IMR-90 (cell line): ENCODE results near the gene BLNK. TPM values are rescaled to one million over a fixed set of nuclear protein-coding genes. Genes with fewer than 3 reads are reported as not detected.

ENCODE experiments used
- ATAC-seq: fragments of 200-7000 bp; cut with Tn5 transposase; 2 replicates; pipeline ENCODE4 v1.9.1; 2020; ENCODE audit warnings: low read depth, mild to moderate bottlenecking, moderate library complexity
- BruUV-seq: library from RNA; stranded (reverse); fragments of 400-500 nt; replicated peaks from 2 replicates; lab custom pipeline; 2021; lab: Mats Ljungman, UMichigan
- CTCF ChIA-PET: fragments of 300-600 bp; formaldehyde crosslinking; extraction: SDS; loops from one replicate; lab custom pipeline; 2021; ENCODE audit warnings: antibody characterized with exemption; lab: Yijun Ruan, JAX
- POLR2A ChIA-PET: fragments of 300-600 bp; sonication (Branson Sonifier 250); formaldehyde crosslinking; loops from one replicate; lab custom pipeline; 2022; ENCODE audit warnings: antibody characterized with exemption; ENCODE audit not compliant: unreplicated experiment; lab: Charles Lee
- DNase-seq: peaks from one replicate; pipeline ENCODE4 v3.0.0; 2013
- H2AFZ ChIP-seq: replicated peaks from 2 replicates; pipeline ENCODE3; 2013; ENCODE audit warnings: low read length, mild to moderate bottlenecking; ENCODE audit not compliant: poor library complexity
- H2AK5ac ChIP-seq: 2 replicates; pipeline ENCODE4 v1.6.1; 2013; ENCODE audit warnings: low read depth, low read length, inconsistent platforms
- H2AK9ac ChIP-seq: replicated peaks from 2 replicates; pipeline ENCODE3; 2013; ENCODE audit warnings: mild to moderate bottlenecking, low read depth, low read length, moderate library complexity; ENCODE audit not compliant: poor library complexity
- H2BK120ac ChIP-seq: 2 replicates; pipeline ENCODE4 v1.6.1; 2013; ENCODE audit warnings: low read depth, low read length, inconsistent platforms
- H2BK15ac ChIP-seq: 3 replicates; pipeline ENCODE4 v1.6.1; 2013; ENCODE audit warnings: low read depth, low read length, inconsistent platforms
- H2BK20ac ChIP-seq: 2 replicates; pipeline ENCODE4 v1.6.1; 2013; ENCODE audit warnings: low read depth, mild to moderate bottlenecking, inconsistent platforms, low read length, moderate library complexity
- H2BK5ac ChIP-seq: 2 replicates; pipeline ENCODE4 v1.6.1; 2013; ENCODE audit warnings: mild to moderate bottlenecking, low read depth, low read length, inconsistent platforms; ENCODE audit not compliant: poor library complexity, severe bottlenecking
- H3K14ac ChIP-seq: replicated peaks from 2 replicates; pipeline ENCODE4 v1.6.1; 2013; ENCODE audit warnings: low read depth, low read length, inconsistent platforms
- H3K18ac ChIP-seq: 2 replicates; pipeline ENCODE4 v1.6.1; 2013; ENCODE audit warnings: low read depth, low read length, control low read depth
- H3K23ac ChIP-seq: 2 replicates; pipeline ENCODE4 v1.6.1; 2013; ENCODE audit warnings: low read depth, low read length, inconsistent platforms
- H3K27ac ChIP-seq: 2 replicates; pipeline ENCODE4 v1.5.1; 2013; ENCODE audit warnings: mild to moderate bottlenecking, control low read depth, low read length; ENCODE audit not compliant: insufficient read depth
- H3K27me3 ChIP-seq: 2 replicates; pipeline ENCODE4 v1.6.1; 2013; ENCODE audit warnings: low read length; ENCODE audit not compliant: control insufficient read depth, insufficient read depth
- H3K36me3 ChIP-seq: 2 replicates; pipeline ENCODE4 v1.6.1; 2013; ENCODE audit warnings: low read length, mixed read lengths; ENCODE audit not compliant: control insufficient read depth, insufficient read depth
- H3K4ac ChIP-seq: 2 replicates; pipeline ENCODE4 v1.6.1; 2013; ENCODE audit warnings: low read depth, low read length, inconsistent platforms
- H3K4me1 ChIP-seq: 2 replicates; pipeline ENCODE4 v1.6.1; 2013; ENCODE audit warnings: low read length, mixed read lengths; ENCODE audit not compliant: control insufficient read depth, insufficient read depth
- H3K4me2 ChIP-seq: 2 replicates; pipeline ENCODE4 v1.6.1; 2013; ENCODE audit warnings: low read depth, mild to moderate bottlenecking, control low read depth, low read length, moderate library complexity
- H3K4me3 ChIP-seq: 2 replicates; pipeline ENCODE4 v1.5.1; 2013; ENCODE audit warnings: low read depth, mild to moderate bottlenecking, control low read depth, low read length, moderate library complexity; ENCODE audit not compliant: insufficient read depth
- H3K56ac ChIP-seq: 2 replicates; pipeline ENCODE4 v1.6.1; 2013; ENCODE audit warnings: low read length, inconsistent platforms; ENCODE audit not compliant: insufficient read depth; ENCODE audit errors: extremely low read depth
- H3K79me1 ChIP-seq, 2 experiments: 2 replicates each; pipeline ENCODE4 v1.6.1; 2013; ENCODE audit warnings: low read length in 2 of 2, inconsistent platforms in 1 of 2, low read depth in 1 of 2
- H3K9ac ChIP-seq: 2 replicates; pipeline ENCODE4 v1.6.1; 2013; ENCODE audit warnings: low read depth, low read length, control low read depth
- H3K9me1 ChIP-seq: 2 replicates; pipeline ENCODE4 v1.6.1; 2013; ENCODE audit warnings: low read length, inconsistent platforms; ENCODE audit not compliant: insufficient read depth
- H3K9me3 ChIP-seq: 2 replicates; pipeline ENCODE4 v1.6.1; 2013; ENCODE audit warnings: low read length; ENCODE audit not compliant: control insufficient read depth, insufficient read depth
- H4K20me1 ChIP-seq: 2 replicates; pipeline ENCODE4 v1.6.1; 2013; ENCODE audit warnings: low read length, inconsistent platforms; ENCODE audit not compliant: insufficient read depth
- H4K5ac ChIP-seq: 2 replicates; pipeline ENCODE4 v1.6.1; 2013; ENCODE audit warnings: mild to moderate bottlenecking, low read depth, low read length, control low read depth
- H4K8ac ChIP-seq, 2 experiments: 2 replicates each; pipeline ENCODE4 v1.6.1; 2013; ENCODE audit warnings: low read depth in 2 of 2, low read length in 2 of 2, control low read depth in 1 of 2, inconsistent platforms in 1 of 2
- H4K91ac ChIP-seq: 2 replicates; pipeline ENCODE4 v1.6.1; 2013; ENCODE audit warnings: low read depth, low read length, inconsistent platforms; ENCODE audit not compliant: insufficient read depth
- BHLHE40 ChIP-seq: fragments of 150-350 bp; IDR thresholded peaks from 2 replicates; pipeline ENCODE4 v1.6.1; 2016; ENCODE audit warnings: mild to moderate bottlenecking, low read depth, low read length
- CEBPB ChIP-seq: IDR thresholded peaks from 2 replicates; pipeline ENCODE4 v1.6.1; 2012; ENCODE audit warnings: low read depth, low read length, improper control_type of control experiment
- CHD1 ChIP-seq: IDR thresholded peaks from 2 replicates; pipeline ENCODE4 v1.6.1; 2012; ENCODE audit warnings: low read depth, low read length, improper control_type of control experiment
- FOS ChIP-seq: fragments of 150-350 bp; IDR thresholded peaks from 2 replicates; pipeline ENCODE4 v1.6.1; 2016; ENCODE audit warnings: low read depth, low read length
- MAFK ChIP-seq: IDR thresholded peaks from 2 replicates; pipeline ENCODE4 v1.6.1; 2012; ENCODE audit warnings: low read depth, low read length, improper control_type of control experiment
- MAZ ChIP-seq: IDR thresholded peaks from 2 replicates; pipeline ENCODE4 v1.6.1; 2012; ENCODE audit warnings: low read depth, mild to moderate bottlenecking, low read length, improper control_type of control experiment, moderate library complexity, borderline replicate concordance
- MXI1 ChIP-seq: IDR thresholded peaks from 2 replicates; pipeline ENCODE4 v1.6.1; 2012; ENCODE audit warnings: low read depth, mild to moderate bottlenecking, low read length, moderate library complexity, borderline replicate concordance
- NFE2L2 ChIP-seq: fragments of 150-350 bp; IDR thresholded peaks from 2 replicates; pipeline ENCODE4 v1.6.1; 2016; ENCODE audit warnings: low read depth, mild to moderate bottlenecking, low read length
- RAD21 ChIP-seq: IDR thresholded peaks from 2 replicates; pipeline ENCODE4 v1.6.1; 2012; ENCODE audit warnings: low read length, improper control_type of control experiment
- RCOR1 ChIP-seq: IDR thresholded peaks from 2 replicates; pipeline ENCODE4 v1.6.1; 2012; ENCODE audit warnings: mild to moderate bottlenecking, low read length, improper control_type of control experiment; ENCODE audit not compliant: insufficient replicate concordance
- dilution Hi-C: fragments of 300-500 bp; cut with HindIII; formaldehyde crosslinking; loops from one replicate; pipeline ENCODE4 v1.14.3; 2018; ENCODE audit warnings: low sequenced_read_pairs; ENCODE audit not compliant: unreplicated experiment
- in situ Hi-C: fragments of 300-500 bp; cut with MboI; formaldehyde crosslinking; loops from 3 replicates; pipeline ENCODE4 v1.14.3; 2019; ENCODE audit warnings: low sequenced_read_pairs, inconsistent platforms, mixed read lengths
- intact Hi-C: fragments of 100-400 bp; cut with micrococcal nuclease; formaldehyde crosslinking; loops from 2 replicates; pipeline ENCODE4 v1.10.0; 2022
- polyA plus RNA-seq, 3 experiments: library from polyadenylated mRNA; depleted of rRNA; stranded (reverse); fragments of >200 nt; gene quantifications; 2 replicates each; pipeline ENCODE4 v1.2.3, GENCODE V29; 2012; ENCODE audit warnings: low replicate concordance in 1 of 3
- total RNA-seq: library from RNA; depleted of rRNA; stranded (reverse); fragments of >200 nt; gene quantifications from 2 replicates; pipeline ENCODE4 v1.2.3, GENCODE V29; 2012

Gene BLNK
- total and polyA plus RNA-seq, 2 of the 4 experiments (the other 2 are of a cell fraction): not detected

DNA sequence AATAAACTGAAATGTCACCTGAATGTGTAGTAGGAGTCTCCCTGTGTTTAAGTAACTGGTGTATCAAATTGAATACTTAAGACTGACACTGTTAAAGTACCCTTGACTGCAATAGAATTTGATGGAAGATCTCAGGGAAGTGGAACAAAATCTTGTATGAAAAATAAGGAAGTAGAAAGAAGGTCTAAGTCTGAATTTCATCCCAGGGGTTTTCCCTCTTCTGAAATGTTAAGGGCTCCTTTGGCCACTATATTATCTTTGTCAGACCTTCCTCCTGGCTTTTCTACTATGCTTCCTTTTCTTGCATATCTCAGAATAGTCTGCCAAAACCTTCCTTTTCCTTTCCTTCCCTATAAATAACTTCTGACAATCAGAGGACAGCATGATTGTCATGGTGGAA is 59.6 kb downstream of the BLNK start:
- DNase-seq (no peak), ATAC-seq (no peak)
- ChIA-PET CTCF (no interaction called here), POLR2A (no interaction called here)
- dilution Hi-C loops (no loop called here), in situ Hi-C loops (no loop called here), intact Hi-C loops (no loop called here)
- Histone ChIP-seq H3K23ac (no peak overlapping the region), H2AK5ac (no peak overlapping the region), H3K9me3 (no peaks in the 10 kb centered on the region), H3K9me1 (no peaks in the 10 kb centered on the region), H2BK20ac (no peak overlapping the region), H3K27me3 (no peaks in the 10 kb centered on the region; the same call in 1 of the 2 replicates), H3K14ac (no peak overlapping the region), H2BK120ac (no peak overlapping the region), H3K4me2 (no peak overlapping the region), H4K20me1 (no peaks in the 10 kb centered on the region), H3K18ac (no peak overlapping the region), H2AK9ac (no peak overlapping the region), H3K56ac (no peak overlapping the region), H2BK15ac (no peak overlapping the region), H3K27ac (no peak overlapping the region), H4K5ac (no peak overlapping the region), H2BK5ac (no peak overlapping the region), H3K9ac (no peak overlapping the region), H3K36me3 (no peaks in the 10 kb centered on the region), H3K79me1 (no peaks in the 10 kb centered on the region), H2AFZ (no peak overlapping the region), H4K8ac (no peak overlapping the region), H3K4me3 (no peak overlapping the region), H3K4me1 (no peaks in the 10 kb centered on the region), H3K4ac (no peak overlapping the region), H4K91ac (no peak overlapping the region)
- TF ChIP-seq NFE2L2: no peak
- TF ChIP-seq MXI1: no peak
- no peak for TF ChIP-seq RCOR1
- TF ChIP-seq MAFK: no peak
- TF ChIP-seq FOS: no peak
- no peak for TF ChIP-seq BHLHE40
- TF ChIP-seq CHD1: no peak
- no peak for TF ChIP-seq MAZ
- no peak for TF ChIP-seq RAD21
- TF ChIP-seq CEBPB: no peak
- no TSS peak for BruUV-seq
